GM12878 (cell line): ENCODE data around the gene UGT1A8. TPM values are rescaled to one million over a fixed set of nuclear protein-coding genes. Genes with fewer than 3 reads are reported as not detected.

Experiments
- ATAC-seq: fragments of 200-7000 bp; cut with Tn5 transposase; 3 replicates; pipeline ENCODE4 v1.9.1; 2020; ENCODE audit warnings: mild to moderate bottlenecking, moderate library complexity
- BruUV-seq: library from RNA; stranded (reverse); fragments of 400-500 nt; replicated peaks from 2 replicates; lab custom pipeline; 2021; lab: Mats Ljungman, UMichigan
- CTCF ChIA-PET: fragments of 300-600 bp; sonication (Branson Sonifier 250); formaldehyde crosslinking; extraction: SDS; loops from one replicate; lab custom pipeline; 2021; ENCODE audit warnings: inconsistent platforms; lab: Yijun Ruan, JAX
- POLR2A ChIA-PET: fragments of 350-600 bp; formaldehyde crosslinking; extraction: SDS; loops from one replicate; lab custom pipeline; 2021; ENCODE audit warnings: inconsistent platforms; lab: Charles Lee
- RAD21 ChIA-PET: fragments of 300-600 bp; sonication (Branson Sonifier 250); formaldehyde crosslinking; loops from one replicate; lab custom pipeline; 2023; ENCODE audit warnings: antibody characterized with exemption; ENCODE audit not compliant: unreplicated experiment; lab: Charles Lee
- SMC1A ChIA-PET: fragments of 300-600 bp; sonication (Branson Sonifier 250); formaldehyde crosslinking; loops from one replicate; lab custom pipeline; 2023; ENCODE audit not compliant: unreplicated experiment, uncharacterized antibody; lab: Charles Lee
- DNase-seq: peaks from one replicate; pipeline ENCODE4 v3.0.0-alpha.2; 2011; ENCODE audit warnings: low read depth, low spot score
- FAIRE-seq: peaks from 3 replicates; lab custom pipeline; 2011; peaks lifted over from hg19 to GRCh38; lab: Jason Lieb, UNC
- H2AFZ ChIP-seq: 2 replicates; pipeline ENCODE4 v1.6.0; 2011; ENCODE audit warnings: low read depth, low read length, control low read depth; ENCODE audit not compliant: control insufficient read depth
- H3K27ac ChIP-seq: 2 replicates; pipeline ENCODE4 v1.5.1; 2011; ENCODE audit warnings: control low read depth; ENCODE audit not compliant: control insufficient read depth, insufficient read depth
- H3K27me3 ChIP-seq, 2 experiments: replicated peaks in 1 of 2; 2 replicates each; pipeline versions ENCODE4 v1.6.0 to v1.6.1; 2011; ENCODE audit warnings: low read length in 1 of 2; ENCODE audit not compliant: control insufficient read depth in 2 of 2, insufficient read depth in 2 of 2
- H3K36me3 ChIP-seq, 2 experiments: 2 replicates each; pipeline ENCODE4 v1.5.1; 2011; ENCODE audit warnings: low read length in 1 of 2; ENCODE audit not compliant: control insufficient read depth in 2 of 2, insufficient read depth in 2 of 2
- H3K4me1 ChIP-seq: 2 replicates; pipeline ENCODE4 v1.6.1; 2011; ENCODE audit warnings: mild to moderate bottlenecking, low read length, moderate library complexity, mixed read lengths; ENCODE audit not compliant: control insufficient read depth, insufficient read depth
- H3K4me2 ChIP-seq: 2 replicates; pipeline ENCODE4 v1.6.0; 2011; ENCODE audit warnings: control low read depth; ENCODE audit not compliant: control insufficient read depth, insufficient read depth
- H3K4me3 ChIP-seq: fragments of 200-600 bp; sonication (generic); 2 replicates; pipeline ENCODE4 v1.5.1; 2016
- H3K79me2 ChIP-seq: 2 replicates; pipeline ENCODE4 v1.6.0; 2011; ENCODE audit warnings: low read length; ENCODE audit not compliant: control insufficient read depth, insufficient read depth
- H3K9ac ChIP-seq: 2 replicates; pipeline ENCODE4 v1.8.0; 2011; ENCODE audit warnings: low read length, control low read depth, mixed read lengths; ENCODE audit not compliant: control insufficient read depth, insufficient read depth
- H3K9me3 ChIP-seq: replicated peaks from 3 replicates; pipeline ENCODE4 v1.5.1; 2011; ENCODE audit warnings: mild to moderate bottlenecking, low read length; ENCODE audit not compliant: control insufficient read depth, insufficient read depth
- H4K20me1 ChIP-seq: 2 replicates; pipeline ENCODE4 v1.6.0; 2011; ENCODE audit not compliant: control insufficient read depth, insufficient read depth
- BHLHE40 ChIP-seq, 2 experiments: fragments of 450-650 bp in 1 of 2; IDR thresholded peaks; 2 replicates each; pipeline ENCODE4 v1.6.1; 2011 to 2017; ENCODE audit warnings: low read depth in 2 of 2, borderline replicate concordance in 1 of 2, improper control_type of control experiment in 1 of 2, low read length in 1 of 2, mild to moderate bottlenecking in 1 of 2
- BRCA1 ChIP-seq: IDR thresholded peaks from 2 replicates; pipeline ENCODE4 v1.6.1; 2011; ENCODE audit warnings: low read depth, low read length, improper control_type of control experiment
- IRF4 ChIP-seq: IDR thresholded peaks from 2 replicates; pipeline ENCODE4 v1.6.1; 2011; ENCODE audit warnings: low read depth, low read length
- KDM1A ChIP-seq: fragments of 200-600 bp; sonication (generic); IDR thresholded peaks from 2 replicates; pipeline ENCODE4 v1.6.1; 2016; ENCODE audit warnings: borderline replicate concordance
- NRF1 ChIP-seq: conservative IDR thresholded peaks from 2 replicates; pipeline ENCODE4 v1.6.1; 2011; ENCODE audit warnings: mild to moderate bottlenecking, low read depth, low read length, improper control_type of control experiment
- REST ChIP-seq: IDR thresholded peaks from 2 replicates; pipeline ENCODE4 v1.6.1; 2012; ENCODE audit warnings: mild to moderate bottlenecking, low read depth, low read length
- RUNX3 ChIP-seq: IDR thresholded peaks from 2 replicates; pipeline ENCODE4 v1.6.1; 2012; ENCODE audit warnings: low read length, inconsistent platforms
- SIX5 ChIP-seq: IDR thresholded peaks from 2 replicates; pipeline ENCODE4 v1.6.1; 2011; ENCODE audit warnings: mild to moderate bottlenecking, low read depth, low read length, moderate library complexity; ENCODE audit not compliant: severe bottlenecking
- SP1 ChIP-seq: IDR thresholded peaks from one replicate; pipeline ENCODE4 v1.6.1; 2011; ENCODE audit warnings: low read depth, low read length
- SREBF1 ChIP-seq: IDR thresholded peaks from 2 replicates; pipeline ENCODE4 v1.6.1; 2012; ENCODE audit warnings: mild to moderate bottlenecking, low read length
- STAT1 ChIP-seq: fragments of 450-650 bp; conservative IDR thresholded peaks from 2 replicates; pipeline ENCODE4 v1.6.1; 2014; ENCODE audit warnings: antibody characterized with exemption, mild to moderate bottlenecking
- STAT3 ChIP-seq: IDR thresholded peaks from 2 replicates; pipeline ENCODE4 v1.6.1; 2011; ENCODE audit warnings: low read depth, low read length, improper control_type of control experiment
- SUPT20H ChIP-seq: IDR thresholded peaks from 2 replicates; pipeline ENCODE4 v1.6.1; 2011; ENCODE audit warnings: low read depth, mild to moderate bottlenecking, low read length, moderate library complexity, borderline replicate concordance; ENCODE audit not compliant: control insufficient read depth
- ZNF384 ChIP-seq: IDR thresholded peaks from 2 replicates; pipeline ENCODE4 v1.6.1; 2012; ENCODE audit warnings: low read depth, mild to moderate bottlenecking, low read length, improper control_type of control experiment, borderline replicate concordance
- WGBS: methylation state at CpG from one replicate; pipeline ENCODE4 v1.1.6; 2016; ENCODE audit warnings: low lambda C conversion rate; ENCODE audit not compliant: insufficient replicate concordance, insufficient coverage; ENCODE audit errors: missing lambda C conversion rate; 5-methylcytosine and 5-hydroxymethylcytosine counted together
- in situ Hi-C: fragments of 300-500 bp; cut with MboI; formaldehyde crosslinking; loops from 9 replicates; pipeline ENCODE4 v1.14.3; 2018; ENCODE audit warnings: mixed read lengths
- intact Hi-C: fragments of 100-400 bp; cut with micrococcal nuclease; formaldehyde crosslinking; loops from one replicate; pipeline ENCODE4 v1.14.2; 2022; ENCODE audit not compliant: unreplicated experiment
- polyA plus RNA-seq, 11 experiments: library from polyadenylated mRNA; depleted of rRNA in 4 of 11; unstranded in 6 of 11; stranded (reverse) in 5 of 11; fragments of >200 nt; fragmentation: Nextera tagmentation in 4 of 11; fragmentation: Illumina TruSeq in 1 of 11; extraction: Ambion mirVana in 4 of 11; extraction: Trizol in 1 of 11; gene quantifications; 1 replicate in 1 of 11; 2 replicates in 10 of 11; pipeline versions ENCODE4 v1.2.1 to v1.2.3, GENCODE V29; 2011 to 2016; ENCODE audit warnings: inconsistent platforms in 2 of 11, missing spikeins in 2 of 11, low read depth in 1 of 11
- total RNA-seq, 4 experiments: library from RNA; depleted of rRNA in 3 of 4; stranded (reverse); fragments of >200 nt in 3 of 4; fragmentation: Illumina TruSeq in 1 of 4; extraction: Trizol in 1 of 4; gene quantifications; 2 replicates each; pipeline versions ENCODE4 v1.2.1 to v1.2.3, GENCODE V29; 2013 to 2021
- TF ChIP-seq, protein P1 (sequence below): fragments of 450-650 bp; conservative IDR thresholded peaks from 2 replicates; pipeline ENCODE4 v1.6.1; 2017; ENCODE audit warnings: mild to moderate bottlenecking, moderate library complexity
- TF ChIP-seq, protein P2 (sequence below): fragments of 450-650 bp; IDR thresholded peaks from 2 replicates; pipeline ENCODE4 v1.6.1; 2017; ENCODE audit warnings: antibody characterized with exemption, mild to moderate bottlenecking, moderate library complexity
- TF ChIP-seq, protein P3 (sequence below): fragments of 450-650 bp; IDR thresholded peaks from 2 replicates; pipeline ENCODE4 v1.6.1; 2016; ENCODE audit warnings: mild to moderate bottlenecking

The UGT1A8 gene
- total and polyA plus RNA-seq, 10 of the 15 experiments (the other 5 are each of a cell fraction or from before 2014, with no cell fraction given) = not detected

GRCh38 chr2:233689501-233689900 lies 72.1 kb downstream of the UGT1A8 start:
- 3% methylated on average over 3 of the region's 3 CpGs for WGBS
- Histone ChIP-seq H3K27ac (no peak overlapping the region), H3K79me2 (no peaks in the 10 kb centered on the region), H3K36me3 (no peaks in the 10 kb centered on the region), H3K4me2 (no peak overlapping the region), H3K9me3 (no peaks in the 10 kb centered on the region), H3K4me3 (no peak overlapping the region), H4K20me1 (no peaks in the 10 kb centered on the region), H2AFZ (no peak overlapping the region), H3K9ac (no peak overlapping the region), H3K27me3 (peaks cover 0 to 3% of the 10 kb centered on the region in 2 experiments; a peak in 1 of 4 replicates), H3K4me1 (no peaks in the 10 kb centered on the region)
- intact Hi-C loops = no loop called here
- ATAC-seq (no peak), FAIRE-seq (no peak), DNase-seq (no peak)
- POLR2A ChIA-PET = no interaction called here
- CTCF ChIA-PET = no interaction called here
- in situ Hi-C loops = no loop called here
- SMC1A ChIA-PET = no interaction called here
- RAD21 ChIA-PET = no interaction called here
- no TSS peak for BruUV-seq
- no peak for TF ChIP-seq SIX5
- no peak for TF ChIP-seq SP1
- TF ChIP-seq STAT1 = no peak
- TF ChIP-seq NRF1 = no peak
- TF ChIP-seq ZNF384 = no peak
- no peak for TF ChIP-seq REST
- TF ChIP-seq SUPT20H = no peak
- TF ChIP-seq, protein P1, sequence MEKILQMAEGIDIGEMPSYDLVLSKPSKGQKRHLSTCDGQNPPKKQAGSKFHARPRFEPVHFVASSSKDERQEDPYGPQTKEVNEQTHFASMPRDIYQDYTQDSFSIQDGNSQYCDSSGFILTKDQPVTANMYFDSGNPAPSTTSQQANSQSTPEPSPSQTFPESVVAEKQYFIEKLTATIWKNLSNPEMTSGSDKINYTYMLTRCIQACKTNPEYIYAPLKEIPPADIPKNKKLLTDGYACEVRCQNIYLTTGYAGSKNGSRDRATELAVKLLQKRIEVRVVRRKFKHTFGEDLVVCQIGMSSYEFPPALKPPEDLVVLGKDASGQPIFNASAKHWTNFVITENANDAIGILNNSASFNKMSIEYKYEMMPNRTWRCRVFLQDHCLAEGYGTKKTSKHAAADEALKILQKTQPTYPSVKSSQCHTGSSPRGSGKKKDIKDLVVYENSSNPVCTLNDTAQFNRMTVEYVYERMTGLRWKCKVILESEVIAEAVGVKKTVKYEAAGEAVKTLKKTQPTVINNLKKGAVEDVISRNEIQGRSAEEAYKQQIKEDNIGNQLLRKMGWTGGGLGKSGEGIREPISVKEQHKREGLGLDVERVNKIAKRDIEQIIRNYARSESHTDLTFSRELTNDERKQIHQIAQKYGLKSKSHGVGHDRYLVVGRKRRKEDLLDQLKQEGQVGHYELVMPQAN = no peak
- no peak for TF ChIP-seq SREBF1
- no peak for TF ChIP-seq BRCA1
- TF ChIP-seq, protein P2, sequence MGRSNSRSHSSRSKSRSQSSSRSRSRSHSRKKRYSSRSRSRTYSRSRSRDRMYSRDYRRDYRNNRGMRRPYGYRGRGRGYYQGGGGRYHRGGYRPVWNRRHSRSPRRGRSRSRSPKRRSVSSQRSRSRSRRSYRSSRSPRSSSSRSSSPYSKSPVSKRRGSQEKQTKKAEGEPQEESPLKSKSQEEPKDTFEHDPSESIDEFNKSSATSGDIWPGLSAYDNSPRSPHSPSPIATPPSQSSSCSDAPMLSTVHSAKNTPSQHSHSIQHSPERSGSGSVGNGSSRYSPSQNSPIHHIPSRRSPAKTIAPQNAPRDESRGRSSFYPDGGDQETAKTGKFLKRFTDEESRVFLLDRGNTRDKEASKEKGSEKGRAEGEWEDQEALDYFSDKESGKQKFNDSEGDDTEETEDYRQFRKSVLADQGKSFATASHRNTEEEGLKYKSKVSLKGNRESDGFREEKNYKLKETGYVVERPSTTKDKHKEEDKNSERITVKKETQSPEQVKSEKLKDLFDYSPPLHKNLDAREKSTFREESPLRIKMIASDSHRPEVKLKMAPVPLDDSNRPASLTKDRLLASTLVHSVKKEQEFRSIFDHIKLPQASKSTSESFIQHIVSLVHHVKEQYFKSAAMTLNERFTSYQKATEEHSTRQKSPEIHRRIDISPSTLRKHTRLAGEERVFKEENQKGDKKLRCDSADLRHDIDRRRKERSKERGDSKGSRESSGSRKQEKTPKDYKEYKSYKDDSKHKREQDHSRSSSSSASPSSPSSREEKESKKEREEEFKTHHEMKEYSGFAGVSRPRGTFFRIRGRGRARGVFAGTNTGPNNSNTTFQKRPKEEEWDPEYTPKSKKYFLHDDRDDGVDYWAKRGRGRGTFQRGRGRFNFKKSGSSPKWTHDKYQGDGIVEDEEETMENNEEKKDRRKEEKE = no peak
- TF ChIP-seq RUNX3 = no peak
- no peak for TF ChIP-seq STAT3
- TF ChIP-seq IRF4 = no peak
- no peak for TF ChIP-seq KDM1A
- TF ChIP-seq, protein P3, sequence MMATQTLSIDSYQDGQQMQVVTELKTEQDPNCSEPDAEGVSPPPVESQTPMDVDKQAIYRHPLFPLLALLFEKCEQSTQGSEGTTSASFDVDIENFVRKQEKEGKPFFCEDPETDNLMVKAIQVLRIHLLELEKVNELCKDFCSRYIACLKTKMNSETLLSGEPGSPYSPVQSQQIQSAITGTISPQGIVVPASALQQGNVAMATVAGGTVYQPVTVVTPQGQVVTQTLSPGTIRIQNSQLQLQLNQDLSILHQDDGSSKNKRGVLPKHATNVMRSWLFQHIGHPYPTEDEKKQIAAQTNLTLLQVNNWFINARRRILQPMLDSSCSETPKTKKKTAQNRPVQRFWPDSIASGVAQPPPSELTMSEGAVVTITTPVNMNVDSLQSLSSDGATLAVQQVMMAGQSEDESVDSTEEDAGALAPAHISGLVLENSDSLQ = no peak
- TF ChIP-seq BHLHE40 (IDR thresholded peaks at IDR 0.05; ENCODE audit: borderline replicate concordance in 1 of 2, low read depth in 2 of 2, low read length in 1 of 2) = no peak
